ENCODE results near the gene CDH23.

DNA sequence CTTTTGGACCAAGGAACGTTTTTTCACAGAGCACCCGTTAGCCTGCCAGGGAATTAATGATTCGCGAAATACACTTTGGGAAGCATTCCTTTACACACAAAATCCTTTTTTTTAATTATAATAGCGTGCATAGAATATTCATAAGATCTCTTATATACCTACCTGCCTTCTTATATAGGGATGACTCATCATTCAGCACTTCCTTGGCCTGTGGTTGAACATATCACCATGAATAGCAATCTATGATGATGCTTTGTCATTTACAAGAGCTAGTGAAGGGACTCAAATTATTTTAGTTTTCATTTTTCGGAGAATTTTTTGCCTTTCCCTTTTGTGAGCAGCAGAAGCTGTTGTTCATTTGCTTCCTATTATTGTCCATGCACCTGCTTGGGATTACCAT is 97.0 kb downstream of the CDH23 start:
- TF ChIP-seq, protein P1, sequence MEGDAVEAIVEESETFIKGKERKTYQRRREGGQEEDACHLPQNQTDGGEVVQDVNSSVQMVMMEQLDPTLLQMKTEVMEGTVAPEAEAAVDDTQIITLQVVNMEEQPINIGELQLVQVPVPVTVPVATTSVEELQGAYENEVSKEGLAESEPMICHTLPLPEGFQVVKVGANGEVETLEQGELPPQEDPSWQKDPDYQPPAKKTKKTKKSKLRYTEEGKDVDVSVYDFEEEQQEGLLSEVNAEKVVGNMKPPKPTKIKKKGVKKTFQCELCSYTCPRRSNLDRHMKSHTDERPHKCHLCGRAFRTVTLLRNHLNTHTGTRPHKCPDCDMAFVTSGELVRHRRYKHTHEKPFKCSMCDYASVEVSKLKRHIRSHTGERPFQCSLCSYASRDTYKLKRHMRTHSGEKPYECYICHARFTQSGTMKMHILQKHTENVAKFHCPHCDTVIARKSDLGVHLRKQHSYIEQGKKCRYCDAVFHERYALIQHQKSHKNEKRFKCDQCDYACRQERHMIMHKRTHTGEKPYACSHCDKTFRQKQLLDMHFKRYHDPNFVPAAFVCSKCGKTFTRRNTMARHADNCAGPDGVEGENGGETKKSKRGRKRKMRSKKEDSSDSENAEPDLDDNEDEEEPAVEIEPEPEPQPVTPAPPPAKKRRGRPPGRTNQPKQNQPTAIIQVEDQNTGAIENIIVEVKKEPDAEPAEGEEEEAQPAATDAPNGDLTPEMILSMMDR (IDR thresholded peaks at IDR 0.05), result no peak
- TF ChIP-seq POLR2A (IDR thresholded peaks at IDR 0.05), result no peak

Measured in upper lobe of left lung (tissue), 4 donors.